Measurements from ENCODE around the gene NPC1. TPM values are rescaled to one million over a fixed set of nuclear protein-coding genes. Genes with fewer than 3 reads are reported as not detected.

NPC1 gene
- polyA plus RNA-seq, 1 donor = 32.5 TPM

Other genes with a start within 250 kb of the NPC1 start
- 78.1 TPM for gene RIOK3, start 133.2 kb downstream of the NPC1 start, polyA plus RNA-seq (ENCODE audit: insufficient read length)
- 15.5 TPM for gene RMC1, start 83.0 kb downstream of the NPC1 start, polyA plus RNA-seq (ENCODE audit: insufficient read length)
- gene ANKRD29, start 76.4 kb upstream of the NPC1 start, polyA plus RNA-seq (ENCODE audit: insufficient read length) = 5.1 TPM
- 3.1 TPM for gene LAMA3, start 102.9 kb upstream of the NPC1 start, polyA plus RNA-seq (ENCODE audit: insufficient read length)